Limb (tissue), 2 donors: ENCODE data around the gene MFSD6L.

Experiments used
- DNase-seq, 2 donors: peaks; one replicate each; pipeline ENCODE4 v3.0.0-alpha.2; 2016; ENCODE audit errors: extremely low spot score in 2 of 2

The MFSD6L gene

DNA sequence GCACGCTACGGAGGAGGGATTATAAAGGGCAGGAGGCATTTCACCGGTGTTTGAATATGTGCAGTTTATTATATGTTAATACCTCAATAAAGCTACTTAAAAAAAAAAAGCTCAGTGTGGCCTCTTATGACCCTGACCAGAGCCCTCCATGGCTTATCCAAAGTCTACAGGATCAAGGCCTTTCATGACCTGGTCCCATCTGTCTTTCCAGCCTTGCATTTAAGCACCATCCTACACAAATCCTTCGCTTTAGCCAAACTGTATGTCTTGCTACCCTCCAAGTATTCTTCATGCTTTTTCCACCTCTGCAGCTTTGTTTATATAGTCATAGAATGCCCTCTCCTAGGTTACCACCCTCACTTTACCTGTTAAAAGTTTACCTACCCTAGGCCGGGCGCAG is 6.5 kb downstream of the MFSD6L start:
- DNase-seq, result no peak

- DNase-seq, result no peak
Measured at GRCh38 chr17:8791910-8792270, 7.3 kb downstream of the MFSD6L start.

- no peak for DNase-seq
Measured at GRCh38 chr17:8791248-8791909, 7.8 kb downstream of the MFSD6L start.

DNA sequence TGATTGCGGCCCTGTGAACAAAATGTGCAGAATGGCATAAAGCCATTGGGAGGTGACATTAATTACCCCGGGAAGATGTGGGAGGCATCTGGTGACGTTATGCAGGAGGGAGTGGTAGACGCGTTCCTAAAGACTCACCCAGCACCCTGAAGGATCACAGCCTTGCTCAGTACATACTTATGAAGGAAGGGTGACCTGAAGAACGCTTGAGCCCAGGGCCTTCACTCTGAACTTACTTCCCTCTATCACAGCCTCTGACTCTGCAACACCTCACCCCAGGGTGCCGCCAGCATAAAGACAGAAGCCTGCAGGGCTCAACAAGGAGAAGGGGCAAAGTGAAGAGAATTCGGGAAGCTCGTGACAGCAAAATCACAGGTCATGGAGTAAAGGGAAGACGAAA is 9.4 kb downstream of the MFSD6L start:
- no peak for DNase-seq

DNA sequence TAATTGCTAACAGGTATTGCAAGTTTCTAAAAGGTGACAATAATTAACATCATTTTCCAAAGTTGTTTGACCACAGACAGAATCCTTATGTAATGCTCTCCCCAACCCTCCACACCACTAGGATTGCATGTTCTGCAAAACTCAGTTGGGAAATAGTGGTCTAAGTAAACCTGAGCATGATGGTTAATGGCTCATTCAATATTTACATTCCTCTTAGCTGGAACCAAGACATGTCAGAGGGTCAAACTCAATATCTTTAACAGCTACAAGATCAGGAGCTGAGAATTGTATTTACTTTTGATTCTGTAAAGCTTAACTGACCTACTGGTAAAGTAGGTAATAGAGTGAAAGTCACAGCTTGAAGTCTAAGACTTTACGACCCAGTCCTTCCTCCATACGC is 10.2 kb downstream of the MFSD6L start:
- no peak for DNase-seq

GRCh38 chr17:8785547-8786413 is 13.4 kb downstream of the MFSD6L start:
- peak; percentile 61 to 90 for DNase-seq

DNA sequence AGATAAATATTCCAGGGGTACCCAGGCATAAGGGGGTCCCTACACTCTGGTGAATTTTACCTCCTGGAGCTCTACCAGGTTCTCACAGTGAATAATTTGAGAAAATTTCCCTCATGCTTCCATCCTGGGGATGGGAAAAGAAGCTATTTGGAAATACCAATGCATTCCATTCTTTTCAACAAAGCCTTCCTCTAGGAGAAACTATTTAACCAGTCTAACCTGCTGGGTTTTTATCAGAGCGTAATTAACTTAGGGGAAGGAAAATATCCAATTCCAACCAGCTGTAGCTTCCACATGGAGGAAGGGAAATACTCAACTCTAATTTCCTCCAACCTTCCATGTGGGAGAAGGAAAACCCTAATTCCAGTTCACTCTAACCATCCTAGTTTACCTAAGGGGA is 17.0 kb downstream of the MFSD6L start:
- no peak for DNase-seq

- DNase-seq, result no peak
Measured at GRCh38 chr17:8781776-8782175, 17.4 kb downstream of the MFSD6L start.

DNA sequence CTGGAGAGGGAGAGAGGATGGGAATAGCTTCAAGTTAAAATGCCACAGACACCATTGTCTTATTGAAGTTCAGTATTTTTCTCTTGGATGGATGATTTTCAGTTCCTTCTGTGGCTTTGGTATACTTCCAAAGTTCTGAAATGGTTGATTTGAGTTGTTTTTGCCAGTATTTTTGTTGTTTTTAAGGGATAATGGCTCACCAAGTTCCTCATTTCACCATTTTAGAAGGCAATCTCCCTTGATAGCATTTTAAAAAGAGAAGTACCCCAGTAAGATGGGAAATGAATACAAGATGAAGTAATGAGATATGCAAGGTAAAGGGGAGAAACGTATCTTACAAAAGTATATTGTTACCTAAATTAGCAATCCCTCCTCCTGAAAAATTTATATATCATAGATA is 22.3 kb downstream of the MFSD6L start:
- DNase-seq, result no peak

- DNase-seq, result peak in 1 of 2 donors; percentile 10
Measured at GRCh38 chr17:8776248-8776647, 22.9 kb downstream of the MFSD6L start.

GRCh38 chr17:8766731-8767130 is 32.4 kb downstream of the MFSD6L start:
- no peak for DNase-seq

- DNase-seq, result no peak
Measured at GRCh38 chr17:8762012-8762411, 37.2 kb downstream of the MFSD6L start.

- no peak for DNase-seq
Measured at GRCh38 chr17:8758137-8758596, 41.0 kb downstream of the MFSD6L start, which contains the start of gene SPDYE4. SPDYE4 (minus strand) TSS chr17:8758546; CDS start chr17:8758382, 164 bp downstream.

DNA sequence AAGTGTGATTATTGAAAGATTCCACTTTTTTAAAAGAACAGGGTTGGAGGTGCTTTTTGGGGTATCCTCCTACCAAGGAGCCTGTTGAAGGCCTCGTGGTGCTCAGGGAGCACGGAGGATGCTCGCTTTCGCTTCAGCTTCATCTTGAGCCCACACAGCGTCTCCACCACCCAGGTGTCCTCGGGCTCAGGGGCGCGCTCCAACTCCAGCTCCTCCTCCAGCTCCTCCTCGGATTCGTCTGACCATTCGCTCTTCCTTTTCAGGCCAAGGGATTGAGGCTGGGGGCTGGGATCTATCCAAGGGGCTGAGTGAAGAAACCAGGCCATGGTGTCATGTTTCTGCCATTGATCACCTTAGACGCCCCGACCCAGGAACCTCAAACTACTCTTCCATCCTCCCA is 42.0 kb downstream of the MFSD6L start:
- no peak for DNase-seq

DNA sequence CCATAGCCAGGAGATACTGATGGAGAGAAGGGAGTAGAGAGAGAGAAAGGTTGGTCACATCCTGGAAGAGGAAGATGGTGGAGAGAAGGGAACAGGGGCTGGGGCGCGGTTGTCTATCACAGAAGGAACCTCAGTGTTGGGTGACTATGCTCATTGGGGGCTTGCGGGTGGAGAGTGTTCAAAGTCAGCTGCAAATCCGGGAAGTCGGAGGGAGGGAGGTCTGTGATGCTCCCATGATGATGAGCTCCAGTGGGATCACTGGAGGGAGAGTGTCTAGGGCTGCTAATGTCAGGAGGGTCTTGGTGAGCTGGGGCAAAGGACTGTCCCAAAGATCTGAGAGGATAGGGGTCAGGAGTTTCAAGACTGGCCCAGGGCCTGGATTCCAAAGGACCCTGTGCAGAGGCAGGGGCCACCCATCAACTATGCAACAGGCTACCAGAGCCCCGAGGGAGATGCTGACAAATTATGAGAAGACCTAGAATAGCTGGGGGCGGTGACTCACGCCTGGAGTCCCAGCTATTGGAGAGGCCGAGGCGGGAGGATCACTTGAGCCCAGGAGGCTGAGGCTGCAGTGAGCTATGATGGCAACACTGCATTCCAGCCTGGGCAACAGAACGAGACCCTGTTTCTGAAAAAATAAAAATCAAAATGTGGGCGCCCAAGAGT is 43.4 kb downstream of the MFSD6L start:
- DNase-seq, result no peak

DNA sequence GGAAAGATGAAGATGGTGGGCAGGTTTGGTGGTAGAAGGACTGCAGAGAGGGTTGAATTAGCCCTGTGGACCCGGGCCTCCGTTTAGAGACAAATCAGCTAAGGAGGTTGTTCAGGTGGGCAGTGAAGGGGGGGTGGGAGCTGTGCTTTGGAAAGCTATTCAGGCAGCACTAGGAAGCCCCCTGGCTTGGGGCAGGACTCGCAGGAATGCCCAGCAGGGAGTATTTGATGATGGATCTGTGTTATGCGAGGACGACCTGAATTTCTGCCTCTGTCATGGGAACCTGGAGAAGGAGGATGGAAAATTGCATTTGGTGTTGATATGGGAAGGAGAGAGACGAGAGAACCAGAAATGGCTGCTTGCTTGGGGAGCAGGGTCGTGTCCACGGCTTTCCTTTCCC is 44.3 kb downstream of the MFSD6L start:
- DNase-seq, result no peak

DNA sequence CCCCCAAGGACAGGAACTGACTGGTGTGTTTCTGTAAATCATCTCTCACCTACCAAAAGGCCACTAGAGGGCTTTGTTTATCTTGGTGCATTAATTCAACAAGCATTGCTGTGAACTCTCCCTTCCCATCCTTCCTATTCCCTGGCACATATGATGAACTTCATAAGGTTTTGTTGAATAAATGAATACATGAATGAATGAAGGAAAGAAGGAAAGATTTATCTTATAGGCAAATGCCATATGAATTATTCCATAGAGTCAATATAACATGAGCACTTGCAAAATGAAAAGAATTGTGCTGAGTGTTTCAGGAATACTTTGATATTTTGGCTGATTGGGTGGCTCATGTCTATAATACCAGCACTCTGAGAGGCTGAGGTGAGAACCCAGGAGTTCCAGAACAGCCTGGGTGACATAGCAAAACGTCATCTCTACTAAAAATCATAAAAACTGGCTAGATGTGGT is 45.2 kb downstream of the MFSD6L start:
- no peak for DNase-seq

DNA sequence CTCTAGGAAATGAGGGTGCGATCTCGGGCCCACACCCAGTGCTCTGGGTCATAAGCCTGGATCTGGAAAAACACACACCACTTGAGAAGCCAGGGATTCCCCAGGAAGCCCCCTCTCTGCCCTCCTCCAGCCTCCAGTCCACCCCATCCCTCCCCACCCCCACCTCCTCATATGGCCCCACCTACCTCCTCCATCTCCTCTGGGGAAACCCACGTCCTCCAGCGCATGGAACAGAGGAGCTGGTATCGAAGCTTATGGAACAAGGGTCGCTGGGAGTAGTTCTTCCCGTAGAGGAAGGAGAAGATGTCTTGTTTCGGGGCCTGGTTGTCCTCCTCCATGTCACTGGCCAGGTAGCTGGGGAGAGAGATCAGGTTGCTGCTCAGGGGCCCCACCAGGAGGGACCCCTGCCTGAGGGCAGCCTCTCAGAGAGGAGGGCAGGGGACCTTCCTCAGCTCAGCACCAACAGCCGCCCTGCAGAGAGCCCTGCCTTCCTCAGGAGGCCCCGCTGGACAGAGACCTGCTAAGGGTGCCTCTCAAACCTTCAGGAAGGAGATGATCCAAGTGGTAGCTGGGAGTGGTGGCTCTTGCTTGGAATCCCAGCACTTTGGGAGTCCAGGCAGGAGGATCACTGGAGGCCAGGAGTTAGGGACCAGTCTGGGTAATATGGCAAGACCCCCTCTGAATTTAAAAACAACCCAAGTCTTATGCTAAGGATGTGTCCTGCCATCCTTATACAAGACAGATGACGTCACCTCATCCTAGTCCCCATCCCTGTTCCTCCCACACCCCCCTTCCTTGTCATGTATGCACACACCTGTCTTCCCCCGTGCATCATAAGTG is 45.8 kb downstream of the MFSD6L start:
- no peak for DNase-seq

- no peak for DNase-seq
Measured at GRCh38 chr17:8749616-8750015, 49.5 kb downstream of the MFSD6L start.

DNA sequence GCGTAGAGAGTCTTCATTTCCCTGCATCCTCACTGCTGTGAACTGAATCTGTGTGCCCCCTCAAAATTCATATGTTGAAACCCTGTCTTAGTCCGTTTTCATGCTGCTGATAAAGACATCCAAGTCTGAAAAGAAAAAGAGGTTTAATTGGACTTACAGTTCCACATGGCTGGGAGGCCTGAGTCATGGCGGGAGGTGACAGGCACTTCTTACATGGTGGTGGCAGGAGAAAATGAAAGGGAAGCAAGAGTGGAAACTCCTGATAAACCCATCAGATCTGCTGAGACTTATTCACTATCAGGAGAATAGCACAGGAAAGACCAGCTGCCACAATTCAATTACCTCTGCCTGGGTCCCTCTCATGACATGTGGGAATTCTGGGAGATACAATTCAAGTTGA is 51.4 kb downstream of the MFSD6L start:
- DNase-seq, result no peak
